Progenitor cell of endocrine pancreas (in vitro differentiated cells): ENCODE results near the gene SYNGR4. TPM values are rescaled to one million over a fixed set of nuclear protein-coding genes. Genes with fewer than 3 reads are reported as not detected.
A peak's percentile ranks its signal among the peaks of the same experiment; 100 is the strongest.

Experiments
- DNase-seq: peaks from one replicate; pipeline ENCODE4 v3.0.0; 2021; ENCODE audit warnings: low spot score; ENCODE audit not compliant: unreplicated experiment
- H3K27ac Mint-ChIP-seq: 2 replicates; pipeline ENCODE4 v1.8.0; 2021; ENCODE audit warnings: mild to moderate bottlenecking, moderate library complexity, mixed read lengths
- H3K27me3 Mint-ChIP-seq: 2 replicates; pipeline ENCODE4 v1.8.0; 2021; ENCODE audit warnings: mixed read lengths
- H3K36me3 Mint-ChIP-seq: 2 replicates; pipeline ENCODE4 v1.8.0; 2022; ENCODE audit warnings: mixed read lengths; ENCODE audit not compliant: insufficient read depth
- H3K4me1 Mint-ChIP-seq: 2 replicates; pipeline ENCODE4 v1.8.0; 2021; ENCODE audit warnings: low read depth, mixed read lengths
- H3K4me3 Mint-ChIP-seq: 2 replicates; pipeline ENCODE4 v1.8.0; 2021; ENCODE audit warnings: low read depth, mild to moderate bottlenecking, moderate library complexity, mixed read lengths
- H3K9me3 Mint-ChIP-seq: 2 replicates; pipeline ENCODE4 v1.8.0; 2021; ENCODE audit warnings: low read depth, mixed read lengths
- total RNA-seq: library from RNA; stranded (reverse); gene quantifications from 2 replicates; pipeline ENCODE4 v1.2.1, GENCODE V29; 2021
- TF ChIP-seq, protein P1 (sequence below): fragments of 200-600 bp; sonication (generic); IDR thresholded peaks from one replicate; pipeline ENCODE4 v1.5.0; 2021; ENCODE audit warnings: antibody characterized with exemption, mild to moderate bottlenecking; ENCODE audit not compliant: unreplicated experiment

The SYNGR4 gene
- total RNA-seq, 1 donor from 2014 or later: not detected

DNA sequence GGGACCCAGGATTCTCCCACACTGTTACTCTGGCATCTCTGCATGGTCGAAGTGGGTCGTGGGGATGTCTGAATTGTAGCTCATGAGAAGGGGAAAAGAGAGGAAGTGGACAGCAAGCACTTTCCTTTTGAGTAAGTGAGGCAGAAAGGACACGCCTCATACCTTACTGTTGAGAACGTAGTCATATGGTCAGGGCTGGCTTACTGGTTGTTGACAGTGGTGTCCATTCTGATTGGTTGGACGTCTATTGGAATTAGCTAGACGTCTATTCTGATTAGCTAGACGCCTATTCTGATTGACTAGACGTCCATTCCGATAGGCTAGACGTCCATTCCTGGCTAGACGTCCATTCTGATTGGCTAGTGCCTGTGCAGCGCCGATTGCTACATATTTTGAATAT, 41.7 kb downstream of the SYNGR4 start:
- H3K4me3 Mint-ChIP-seq: no peak overlapping the region
- TF ChIP-seq, protein P1, sequence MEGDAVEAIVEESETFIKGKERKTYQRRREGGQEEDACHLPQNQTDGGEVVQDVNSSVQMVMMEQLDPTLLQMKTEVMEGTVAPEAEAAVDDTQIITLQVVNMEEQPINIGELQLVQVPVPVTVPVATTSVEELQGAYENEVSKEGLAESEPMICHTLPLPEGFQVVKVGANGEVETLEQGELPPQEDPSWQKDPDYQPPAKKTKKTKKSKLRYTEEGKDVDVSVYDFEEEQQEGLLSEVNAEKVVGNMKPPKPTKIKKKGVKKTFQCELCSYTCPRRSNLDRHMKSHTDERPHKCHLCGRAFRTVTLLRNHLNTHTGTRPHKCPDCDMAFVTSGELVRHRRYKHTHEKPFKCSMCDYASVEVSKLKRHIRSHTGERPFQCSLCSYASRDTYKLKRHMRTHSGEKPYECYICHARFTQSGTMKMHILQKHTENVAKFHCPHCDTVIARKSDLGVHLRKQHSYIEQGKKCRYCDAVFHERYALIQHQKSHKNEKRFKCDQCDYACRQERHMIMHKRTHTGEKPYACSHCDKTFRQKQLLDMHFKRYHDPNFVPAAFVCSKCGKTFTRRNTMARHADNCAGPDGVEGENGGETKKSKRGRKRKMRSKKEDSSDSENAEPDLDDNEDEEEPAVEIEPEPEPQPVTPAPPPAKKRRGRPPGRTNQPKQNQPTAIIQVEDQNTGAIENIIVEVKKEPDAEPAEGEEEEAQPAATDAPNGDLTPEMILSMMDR: no peak
- DNase-seq: no peak
- H3K27ac Mint-ChIP-seq: no peak overlapping the region
- H3K9me3 Mint-ChIP-seq: no peaks in the 10 kb centered on the region
- no peaks in the 10 kb centered on the region for H3K36me3 Mint-ChIP-seq
- peaks cover 7% of the 10 kb centered on the region for H3K27me3 Mint-ChIP-seq
- H3K4me1 Mint-ChIP-seq: peaks cover 11% of the 10 kb centered on the region

GRCh38 chr19:48413879-48414587, 49.9 kb downstream of the SYNGR4 start:
- Mint-ChIP-seq H3K36me3 (no peaks in the 10 kb centered on the region), H3K27ac (peak overlapping the region; percentile 80), H3K9me3 (no peaks in the 10 kb centered on the region), H3K4me3 (peak overlapping the region; percentile 77), H3K27me3 (no peaks in the 10 kb centered on the region), H3K4me1 (peaks cover 4% of the 10 kb centered on the region)
- DNase-seq: no peak
- TF ChIP-seq, protein P1: no peak

DNA sequence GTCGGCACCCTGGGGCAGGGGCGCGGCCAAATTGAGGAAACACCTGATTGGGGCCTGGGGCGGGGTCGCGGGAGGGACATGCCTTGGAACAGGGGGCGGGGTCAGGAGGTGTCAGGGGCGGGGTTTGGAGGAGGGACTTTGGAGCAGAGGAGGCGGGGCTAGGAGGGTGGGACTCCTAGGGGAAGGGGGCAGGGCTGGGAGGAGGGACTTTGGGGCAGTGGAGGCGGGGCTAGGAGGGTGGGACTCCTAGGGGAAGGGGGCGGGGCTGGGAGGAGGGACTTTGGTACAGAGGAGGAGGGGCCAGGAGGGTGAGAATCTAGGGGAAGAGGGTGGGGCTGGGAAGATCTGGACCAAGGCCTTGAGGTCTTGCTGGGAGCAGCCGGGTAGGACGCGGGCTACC, 51.2 kb downstream of the SYNGR4 start:
- H3K27ac Mint-ChIP-seq: no peak overlapping the region
- no peaks in the 10 kb centered on the region for H3K9me3 Mint-ChIP-seq
- no peak for DNase-seq
- TF ChIP-seq, protein P1: no peak
- no peaks in the 10 kb centered on the region for H3K27me3 Mint-ChIP-seq
- H3K4me3 Mint-ChIP-seq: no peak overlapping the region
- H3K4me1 Mint-ChIP-seq: peaks cover 4% of the 10 kb centered on the region
- no peaks in the 10 kb centered on the region for H3K36me3 Mint-ChIP-seq

GRCh38 chr19:48415806-48416221, 51.6 kb downstream of the SYNGR4 start:
- TF ChIP-seq, protein P1: no peak
- no peak overlapping the region for H3K4me3 Mint-ChIP-seq
- no peaks in the 10 kb centered on the region for H3K9me3 Mint-ChIP-seq
- H3K27me3 Mint-ChIP-seq: no peaks in the 10 kb centered on the region
- H3K36me3 Mint-ChIP-seq: no peaks in the 10 kb centered on the region
- no peak overlapping the region for H3K27ac Mint-ChIP-seq
- H3K4me1 Mint-ChIP-seq: peaks cover 4% of the 10 kb centered on the region
- no peak for DNase-seq

DNA sequence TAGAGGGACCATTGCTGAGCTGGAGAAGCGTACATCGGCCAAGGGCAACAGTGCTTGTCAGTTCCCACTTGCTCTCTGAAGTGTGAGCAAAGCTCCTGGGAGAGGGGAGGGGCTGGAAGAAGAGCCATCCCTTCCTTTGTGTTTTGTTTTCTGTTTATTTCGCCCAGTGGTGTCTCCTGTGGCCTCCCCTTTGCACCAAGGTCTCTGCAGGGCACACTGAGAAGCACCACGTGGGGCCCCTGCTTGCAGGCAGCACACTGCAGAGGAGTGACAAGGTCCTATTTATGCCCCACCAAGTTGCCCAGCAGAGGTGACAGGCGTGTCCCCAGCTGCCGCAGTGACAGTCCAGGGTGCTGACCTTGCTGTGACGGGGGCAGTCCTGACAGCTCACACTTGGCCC, 53.3 kb downstream of the SYNGR4 start:
- no peaks in the 10 kb centered on the region for H3K9me3 Mint-ChIP-seq
- TF ChIP-seq, protein P1: no peak
- H3K27ac Mint-ChIP-seq: peak overlapping the region; percentile 57
- peaks cover 4% of the 10 kb centered on the region for H3K4me1 Mint-ChIP-seq
- H3K4me3 Mint-ChIP-seq: no peak overlapping the region
- H3K36me3 Mint-ChIP-seq: no peaks in the 10 kb centered on the region
- no peak for DNase-seq
- no peaks in the 10 kb centered on the region for H3K27me3 Mint-ChIP-seq
